Ureter (tissue), 1 donor: ENCODE results near the gene PPP2R2C. TPM values are rescaled to one million over a fixed set of nuclear protein-coding genes. Genes with fewer than 3 reads are reported as not detected.

Experiments used
- DNase-seq: peaks from one replicate; pipeline ENCODE4 v3.0.0-alpha.2; 2020; ENCODE audit warnings: low spot score
- total RNA-seq: library from RNA; stranded (reverse); gene quantifications from one replicate; pipeline ENCODE4 v1.2.4, GENCODE V29; 2023
- donor health status: DM: yes; HTN: yes; CAD: no.

PPP2R2C gene
- total RNA-seq, 1 donor from 2014 or later = 2.8 TPM

DNA sequence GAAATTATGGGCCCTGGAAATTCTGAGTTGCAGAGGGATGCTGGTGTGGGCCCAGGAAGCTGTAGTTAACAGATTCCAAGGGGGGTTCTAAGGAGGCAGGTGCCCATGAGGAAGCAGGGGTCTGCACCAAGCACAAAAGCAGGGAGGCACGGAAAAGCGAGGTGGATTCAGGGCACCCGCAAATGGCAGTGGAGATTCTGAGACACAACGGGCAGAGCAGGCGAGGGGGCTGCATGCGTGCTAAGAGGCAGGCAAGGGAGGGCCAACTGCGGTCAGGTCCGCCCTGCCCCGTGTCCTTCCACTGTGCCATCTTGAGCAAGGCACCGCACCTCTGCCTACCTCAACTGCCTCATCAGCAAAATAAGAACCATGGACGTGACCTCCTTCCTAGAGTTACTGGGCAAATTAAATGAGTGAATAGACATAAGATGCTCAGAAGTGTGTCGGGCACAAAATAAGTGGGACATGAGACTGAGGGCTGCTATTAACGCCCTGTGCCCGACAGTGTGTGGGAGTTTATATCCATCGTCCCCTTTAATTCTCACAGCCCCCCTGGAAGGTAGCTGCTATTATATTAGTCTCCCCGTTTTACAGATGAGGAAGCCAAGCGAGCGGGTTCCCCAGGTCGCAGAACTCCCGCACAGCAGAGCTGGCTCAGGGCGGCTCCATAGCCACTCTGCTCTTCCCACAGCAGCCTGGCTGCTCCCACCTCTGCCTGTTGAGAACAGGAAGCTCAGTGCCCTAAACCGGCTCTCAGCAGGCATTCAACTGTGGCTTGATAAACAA is 67.6 kb downstream of the PPP2R2C start:
- no peak for DNase-seq

DNA sequence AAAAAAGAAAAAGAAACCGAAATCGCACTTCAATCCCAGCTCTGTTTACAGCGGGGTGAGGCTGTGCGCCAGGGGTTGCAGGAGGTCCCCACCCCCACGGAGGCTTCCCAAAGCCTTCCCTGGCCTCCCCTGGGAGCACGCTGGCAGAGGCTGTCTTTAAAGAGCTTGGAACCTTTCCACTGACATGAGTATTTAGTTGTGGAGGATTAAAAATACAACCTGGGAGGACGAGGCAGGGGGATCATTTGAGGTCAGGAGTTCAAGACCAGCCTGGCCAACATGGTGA is 69.1 kb downstream of the PPP2R2C start:
- DNase-seq = no peak

DNA sequence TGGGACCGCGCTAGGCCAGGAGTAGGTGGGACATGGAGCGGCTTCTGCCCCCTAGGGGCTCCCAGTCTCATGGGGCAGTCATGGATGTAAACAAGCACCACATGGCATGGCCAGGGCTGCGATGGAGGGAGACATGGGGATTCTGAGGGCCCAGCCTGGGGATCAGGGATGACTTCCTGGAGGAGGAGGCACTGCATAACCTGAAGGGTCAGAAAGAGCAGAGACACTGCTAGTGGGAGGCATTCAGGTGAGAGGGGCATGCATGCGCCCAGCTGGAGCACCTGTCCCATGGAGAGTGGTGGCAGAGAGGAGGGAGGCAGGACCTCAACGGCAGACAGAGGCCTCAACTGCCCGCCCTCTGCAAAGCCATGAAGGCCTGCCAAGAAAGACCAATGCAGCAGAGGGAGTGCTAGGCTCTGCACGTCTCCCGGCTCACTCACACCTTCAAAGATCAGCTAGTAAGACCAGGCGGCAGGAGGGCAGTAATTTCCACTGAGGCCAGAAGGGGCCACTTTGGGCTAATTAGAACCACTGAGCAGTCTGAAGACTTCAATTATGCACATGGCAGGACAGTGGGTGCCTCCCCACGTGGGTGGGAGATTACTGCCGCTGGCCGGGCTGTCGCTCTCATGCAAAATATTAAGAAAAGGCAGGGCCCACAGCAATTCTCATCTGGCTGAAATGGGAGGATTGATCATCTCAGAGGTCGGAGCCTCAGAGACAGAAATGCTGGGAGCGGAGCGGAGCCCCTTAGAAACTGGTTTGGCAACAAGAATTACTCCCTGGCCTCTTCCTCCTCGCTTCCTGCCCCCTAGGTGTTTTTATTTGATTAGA is 69.6 kb downstream of the PPP2R2C start:
- DNase-seq = no peak

DNA sequence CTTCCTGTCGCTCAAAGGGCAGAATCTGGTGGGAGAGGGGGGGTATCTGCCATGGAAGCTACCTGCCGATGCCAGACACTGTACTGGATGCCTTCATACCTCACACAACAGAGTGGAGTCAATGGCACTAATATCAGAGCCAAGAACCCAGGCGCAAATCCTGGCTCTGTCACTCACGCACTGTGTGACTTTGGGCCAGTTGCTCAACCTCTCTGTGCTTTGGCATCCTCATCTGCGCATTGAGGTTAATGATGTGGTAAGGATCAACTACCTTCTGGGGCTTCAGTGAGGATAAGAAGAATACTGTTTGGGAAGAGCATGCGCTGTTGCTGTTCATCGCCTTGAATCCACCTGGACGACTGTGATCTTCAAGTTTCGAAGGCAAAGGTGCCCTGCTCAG is 70.6 kb downstream of the PPP2R2C start:
- DNase-seq = no peak

DNA sequence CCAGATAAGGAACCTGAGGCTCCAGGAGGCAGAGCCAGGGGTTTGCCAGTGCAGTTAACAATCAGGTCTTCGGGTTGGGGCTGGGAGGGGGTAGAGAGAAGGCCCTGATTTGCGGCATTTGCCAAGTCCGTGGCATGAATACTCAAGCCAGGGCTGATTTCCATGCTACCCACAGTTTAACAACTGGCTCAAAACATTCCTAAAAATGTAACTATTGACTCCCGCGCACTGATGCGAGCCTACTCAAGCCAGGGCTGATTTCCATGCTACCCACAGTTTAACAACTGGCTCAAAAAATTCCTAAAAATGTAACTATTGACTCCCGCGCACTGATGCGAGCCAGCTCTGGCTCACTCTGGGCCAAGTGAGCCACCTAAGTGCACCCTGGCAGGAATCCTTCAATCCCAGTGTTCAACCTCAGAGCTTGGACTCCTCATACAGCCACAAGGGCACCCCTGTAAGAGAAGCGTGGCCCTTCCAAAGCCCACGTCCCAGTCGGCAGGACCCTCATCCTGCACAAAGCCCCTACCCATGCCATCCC is 75.6 kb downstream of the PPP2R2C start:
- no peak for DNase-seq

DNA sequence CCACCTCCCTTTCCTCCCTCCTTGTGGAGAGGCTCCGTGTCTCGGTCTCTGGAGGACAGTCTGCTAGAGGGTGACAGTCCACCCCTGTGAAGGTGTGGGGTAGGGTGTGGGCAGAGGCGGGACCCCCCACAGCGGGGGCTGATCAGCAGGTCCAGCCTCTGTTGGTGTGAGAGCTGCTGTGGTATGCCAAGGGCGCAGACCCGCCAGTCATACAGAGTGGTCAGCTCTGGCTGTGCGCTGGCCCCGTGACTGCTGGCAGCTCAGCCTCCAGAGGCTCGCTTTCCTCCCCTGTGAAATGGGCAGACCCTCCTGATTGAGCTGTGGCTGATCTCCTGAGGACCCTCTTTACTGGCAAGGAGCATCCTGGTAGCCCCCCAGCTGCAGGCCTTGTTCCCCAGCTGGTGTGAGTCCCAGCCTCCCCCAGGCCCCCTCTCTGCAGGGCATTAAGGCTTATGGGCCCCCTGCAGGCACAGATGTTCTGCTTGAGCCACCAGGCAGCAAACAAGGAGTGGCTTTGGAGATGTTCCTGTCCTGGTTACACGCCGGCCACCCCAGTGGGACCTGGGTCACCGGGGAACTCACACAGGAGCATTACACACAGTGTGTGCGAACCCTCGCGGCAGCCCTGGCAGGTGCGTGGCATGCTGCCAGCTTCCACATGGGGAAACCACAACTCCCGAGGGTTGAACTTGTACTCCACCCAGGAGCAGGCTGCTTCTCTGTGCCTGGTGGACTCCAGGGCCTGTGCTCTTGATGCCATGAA is 76.8 kb downstream of the PPP2R2C start:
- DNase-seq = no peak

DNA sequence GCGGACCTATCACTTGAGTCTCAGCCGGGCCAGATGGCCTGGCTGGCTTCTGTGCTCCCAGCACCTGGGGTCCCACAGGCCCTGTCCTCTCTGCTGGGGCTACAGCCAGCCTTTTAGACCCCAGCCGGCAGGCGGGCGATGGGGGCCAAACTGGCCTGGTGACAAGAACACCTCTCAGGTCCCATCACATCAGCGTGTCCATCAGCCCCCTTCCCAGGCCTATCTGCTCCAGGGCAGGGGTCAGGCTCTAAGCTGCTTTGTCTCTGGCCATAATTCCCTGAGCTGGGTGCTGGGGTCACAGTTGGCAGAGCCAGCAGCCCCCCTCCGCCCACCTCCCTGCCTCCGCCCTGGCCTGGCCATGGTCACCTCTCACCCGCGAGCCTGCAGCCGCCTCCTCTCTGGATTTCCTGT is 77.7 kb downstream of the PPP2R2C start:
- no peak for DNase-seq

DNA sequence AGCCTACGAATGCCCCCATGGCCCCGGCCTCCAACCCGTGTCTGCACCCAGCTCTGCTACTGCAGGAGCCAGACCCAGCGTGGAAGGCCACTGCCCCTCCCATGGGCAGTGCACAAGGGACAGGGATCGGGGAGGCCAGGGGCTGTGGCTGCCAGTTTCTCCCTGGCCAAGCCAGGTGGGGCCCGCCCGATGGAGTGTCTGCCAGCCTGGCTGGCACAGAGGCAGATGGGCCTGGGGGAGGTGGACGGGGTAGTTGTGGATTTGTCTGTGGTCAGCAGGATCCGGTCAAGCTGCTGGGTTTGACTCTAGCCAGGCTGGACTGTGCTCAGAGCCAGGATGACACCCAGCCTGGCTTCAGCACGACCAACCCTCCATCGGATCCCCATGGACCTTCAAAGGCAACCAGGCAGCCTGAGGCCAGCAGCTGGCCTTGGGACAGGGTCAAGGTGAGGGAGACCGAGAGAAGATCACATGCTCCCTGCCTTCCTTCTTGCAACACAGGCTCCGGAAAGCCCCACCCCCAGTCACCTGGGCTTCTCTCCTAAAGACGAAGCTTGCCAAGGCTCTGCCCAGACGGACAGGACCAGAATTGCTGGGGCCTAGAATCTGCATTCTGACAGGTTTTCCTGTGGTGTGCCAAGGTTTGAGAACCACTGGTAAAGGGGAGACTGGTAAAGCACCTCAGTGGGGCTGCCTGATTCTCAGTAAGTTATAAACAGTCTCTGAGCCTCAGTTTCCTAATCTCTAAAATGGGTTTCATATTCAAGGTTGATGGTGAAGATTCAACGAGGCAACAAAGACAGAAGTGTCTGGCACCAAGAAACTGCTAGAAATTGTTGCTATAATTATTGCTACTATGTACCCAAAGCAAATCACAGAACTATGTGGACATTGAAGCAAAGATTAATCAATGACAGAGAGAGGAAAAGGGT is 78.6 kb downstream of the PPP2R2C start:
- DNase-seq = no peak

DNA sequence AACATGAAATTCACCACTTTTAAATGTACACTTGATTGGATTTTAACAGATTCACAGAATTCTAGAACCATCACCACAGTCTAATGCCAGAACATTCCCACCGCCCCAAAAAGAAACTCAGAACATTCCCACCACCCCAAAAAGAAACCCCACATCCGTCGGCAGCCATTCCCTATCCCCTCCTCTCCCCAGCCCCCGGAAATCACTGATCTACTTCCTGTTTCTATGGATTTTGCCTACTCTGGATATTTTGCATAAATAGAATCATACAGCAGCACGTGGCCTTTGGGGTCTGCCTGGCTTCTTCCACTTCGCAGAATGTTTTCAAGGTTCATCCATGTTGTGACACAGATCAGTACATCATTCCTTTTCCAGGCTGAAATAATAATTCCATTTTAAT is 79.3 kb downstream of the PPP2R2C start:
- no peak for DNase-seq

DNA sequence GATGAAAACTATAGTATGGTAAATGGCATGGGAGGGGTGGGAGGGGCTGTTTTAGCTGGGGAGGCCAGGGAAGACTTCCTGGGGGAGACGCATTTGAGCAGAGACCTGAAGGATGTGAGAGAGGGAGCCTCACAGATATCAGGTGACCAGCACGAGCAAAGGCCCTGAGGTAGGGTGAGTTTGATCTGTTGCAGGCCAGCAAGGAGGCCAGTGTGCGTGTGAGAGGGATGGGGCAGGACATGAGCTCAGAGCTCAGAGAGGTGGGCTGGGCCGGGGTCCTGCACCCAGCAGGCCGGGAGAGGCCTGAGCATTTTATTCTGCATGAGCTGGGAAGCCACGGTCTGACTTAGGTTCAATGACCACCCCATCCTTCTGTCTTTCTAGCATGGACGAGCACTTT is 80.0 kb downstream of the PPP2R2C start:
- DNase-seq = no peak

DNA sequence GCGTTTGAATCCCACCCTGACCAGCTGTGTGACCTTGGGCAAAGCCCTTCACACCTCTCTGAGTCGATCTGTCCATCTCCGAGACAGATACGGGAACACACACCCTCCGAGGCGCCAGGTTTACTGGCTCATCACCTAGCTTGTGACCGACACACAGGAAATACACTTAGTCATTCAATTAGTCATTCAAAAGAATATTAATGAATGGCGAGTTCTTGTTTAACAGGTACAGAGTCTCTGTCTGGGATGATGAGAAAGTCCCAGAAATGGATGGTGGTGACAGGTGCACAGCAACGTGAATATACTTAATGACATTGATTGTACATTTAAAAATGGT is 80.6 kb downstream of the PPP2R2C start:
- no peak for DNase-seq

DNA sequence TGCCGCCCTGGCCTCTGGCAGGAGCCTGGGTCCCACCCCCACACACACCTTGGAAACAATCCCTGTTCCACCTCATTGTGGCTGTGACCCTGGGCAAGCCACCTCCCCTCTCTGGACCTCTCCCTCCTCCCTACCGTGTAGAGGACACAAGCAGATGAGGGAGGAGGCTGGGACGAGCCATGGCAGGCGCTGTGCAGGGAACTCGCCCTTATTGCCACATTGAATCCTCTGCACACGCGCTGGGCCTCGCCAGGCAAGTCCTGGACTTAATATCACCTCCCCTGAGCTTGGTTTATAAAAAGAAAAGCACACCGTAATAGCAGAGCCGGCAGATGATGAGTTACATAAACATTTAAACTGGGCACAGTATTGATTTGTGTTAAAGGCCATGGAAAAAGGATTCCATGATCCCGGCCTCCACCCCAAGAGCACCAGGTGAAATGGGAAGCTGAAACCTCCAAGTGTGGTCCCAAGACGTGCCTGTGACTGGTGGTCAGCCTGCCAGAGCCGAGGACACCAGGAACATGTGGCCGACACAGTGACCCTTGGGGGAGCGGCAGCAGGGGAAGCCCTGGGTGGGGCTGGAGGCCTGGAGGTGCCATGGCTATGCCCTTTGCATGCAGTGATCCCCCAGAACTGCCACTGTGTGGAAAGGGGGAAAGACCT is 81.1 kb downstream of the PPP2R2C start:
- no peak for DNase-seq

DNA sequence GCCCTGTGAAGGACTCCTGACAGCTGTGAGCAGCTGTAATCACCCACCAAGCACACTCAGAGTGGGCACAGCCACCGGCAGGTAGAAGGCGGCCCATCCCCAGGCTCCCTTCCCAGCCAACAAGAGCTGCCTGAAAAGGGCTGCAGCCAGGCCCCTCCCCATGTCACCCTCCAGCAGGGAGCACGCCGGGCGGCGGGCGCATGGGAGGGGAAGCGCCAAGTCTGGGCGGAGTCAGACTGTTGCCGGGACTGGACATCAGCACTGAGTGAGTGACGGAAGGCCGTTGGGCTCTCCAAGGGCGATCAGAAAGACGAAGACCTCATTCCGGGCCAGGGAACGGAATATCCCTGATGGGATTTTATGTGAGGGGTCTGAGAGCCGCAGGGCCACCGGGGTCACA is 82.1 kb downstream of the PPP2R2C start:
- no peak for DNase-seq

DNA sequence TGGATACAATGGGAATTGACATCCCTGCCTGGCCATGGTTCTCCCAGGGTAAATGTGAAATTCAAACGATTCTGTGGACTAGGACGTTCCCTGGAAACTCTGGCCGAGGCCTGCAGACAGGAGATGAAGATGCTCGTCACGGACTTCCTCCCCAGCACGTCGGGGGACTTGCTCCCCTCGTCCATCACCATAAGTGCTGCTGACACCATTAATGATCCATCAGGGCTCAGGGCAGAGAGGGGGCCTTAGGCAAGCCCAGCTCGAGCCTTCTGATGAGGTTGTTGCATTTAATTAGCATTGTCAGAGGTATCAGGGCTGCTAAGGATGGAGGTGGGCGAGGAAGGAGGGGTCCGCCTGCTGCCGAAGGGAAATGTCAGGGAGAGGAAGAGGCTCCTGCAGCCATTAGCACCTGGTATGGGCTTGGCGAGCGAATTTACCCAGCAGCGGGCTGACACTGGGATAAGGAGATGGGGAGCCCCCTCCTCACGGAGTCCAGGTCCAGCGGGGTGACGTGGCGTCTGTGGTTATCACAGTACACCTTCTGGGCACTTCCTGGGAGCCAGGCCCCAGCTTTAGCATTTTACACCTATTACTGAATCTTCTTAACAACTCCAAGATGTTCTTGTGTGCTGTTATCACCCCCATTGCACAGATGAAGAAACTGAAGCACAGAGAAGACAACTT is 83.1 kb downstream of the PPP2R2C start:
- no peak for DNase-seq

DNA sequence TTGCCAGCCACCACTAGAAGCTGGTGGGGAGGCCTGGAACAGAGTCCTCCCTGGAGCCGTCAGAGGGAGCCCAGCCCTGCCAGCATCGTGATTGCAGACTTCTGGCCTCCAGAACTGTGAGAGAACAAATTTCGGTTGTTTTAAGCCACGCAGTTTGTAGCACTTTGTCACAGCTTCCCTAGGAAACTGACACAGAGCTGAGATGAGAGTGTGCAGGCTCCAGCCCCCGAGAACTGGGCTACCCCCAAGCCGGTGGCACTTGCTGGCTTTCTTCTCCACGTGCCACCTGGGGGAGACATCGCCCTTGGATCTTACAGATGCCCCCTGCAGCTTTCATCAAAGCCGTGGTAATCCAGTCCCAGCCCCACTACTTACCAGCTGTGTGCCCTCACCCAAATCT is 83.7 kb downstream of the PPP2R2C start:
- no peak for DNase-seq

DNA sequence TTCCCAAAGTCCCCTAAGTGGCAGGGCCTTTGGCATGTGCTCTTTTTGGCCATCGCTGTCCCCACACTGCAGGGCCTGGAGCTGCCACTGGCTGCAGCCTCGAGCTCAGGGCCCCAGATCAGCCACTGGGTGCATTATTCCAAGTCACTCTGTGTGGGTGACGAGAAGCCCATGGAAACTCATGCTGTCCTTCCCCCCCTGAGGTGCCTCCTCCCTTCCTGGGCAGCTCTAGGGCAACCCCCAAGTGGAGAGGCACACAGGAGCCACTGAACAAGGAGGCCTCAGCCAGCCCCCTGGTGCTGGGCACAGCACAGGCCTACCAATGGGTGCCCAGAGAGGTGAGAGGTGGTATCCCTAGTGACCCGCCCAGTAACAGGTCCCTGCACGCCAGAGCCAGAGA is 84.5 kb downstream of the PPP2R2C start:
- DNase-seq = no peak

DNA sequence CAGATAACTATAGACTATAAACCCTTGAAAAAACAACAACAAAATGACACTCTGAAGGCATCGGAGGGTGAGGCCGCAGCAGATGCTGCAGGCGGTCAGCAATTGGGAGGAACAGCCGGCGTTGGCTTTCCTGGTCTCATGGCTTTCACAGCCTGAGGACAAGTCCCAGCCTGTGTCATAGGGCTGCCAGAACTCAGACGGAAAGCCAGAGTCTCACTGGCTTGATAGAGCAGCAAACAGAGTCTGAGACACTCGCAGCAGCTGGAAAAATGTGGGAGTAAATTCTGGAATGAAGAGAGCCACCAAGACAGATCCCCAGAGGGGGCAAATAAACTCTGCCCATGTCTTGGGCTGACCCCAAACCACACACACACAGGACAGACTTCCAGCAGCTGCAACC is 86.3 kb downstream of the PPP2R2C start:
- no peak for DNase-seq

DNA sequence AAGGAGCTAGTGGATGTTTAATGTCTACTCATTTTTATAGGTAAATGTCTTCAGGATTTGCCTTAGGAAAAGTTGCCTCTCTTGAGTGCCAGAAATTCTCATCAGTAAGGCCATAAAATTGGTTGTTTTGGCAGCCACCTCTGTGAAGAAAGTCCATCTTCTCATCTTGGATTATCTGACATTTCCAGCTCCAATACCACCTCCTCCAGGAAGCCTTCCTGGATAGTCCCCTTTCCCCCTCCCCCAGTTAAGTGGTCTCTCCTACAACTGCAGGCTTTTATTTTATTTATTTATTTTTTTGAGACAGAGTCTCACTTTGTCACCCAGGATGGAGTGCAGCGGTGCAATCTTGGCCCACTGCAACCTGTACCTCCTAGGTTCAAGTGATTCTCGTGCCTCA is 87.1 kb downstream of the PPP2R2C start:
- no peak for DNase-seq

DNA sequence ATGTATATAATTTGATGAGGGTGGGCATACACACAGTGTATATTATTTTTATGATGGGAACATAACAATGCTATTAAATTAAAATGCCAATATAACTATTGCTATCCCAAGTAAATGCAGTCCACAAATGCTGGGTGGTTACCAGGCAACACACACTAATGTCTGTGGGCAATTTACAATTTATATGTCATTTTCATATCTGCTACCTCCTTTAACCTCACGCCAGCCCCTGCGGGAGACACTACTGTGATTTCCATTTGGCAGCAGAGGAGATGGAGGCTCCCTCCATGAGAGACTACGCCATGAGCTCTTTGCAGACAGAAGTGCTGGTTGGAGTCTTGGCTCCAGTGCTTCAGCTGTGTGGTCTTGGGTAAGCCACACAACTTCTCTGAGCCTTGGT is 87.9 kb downstream of the PPP2R2C start:
- DNase-seq = no peak

DNA sequence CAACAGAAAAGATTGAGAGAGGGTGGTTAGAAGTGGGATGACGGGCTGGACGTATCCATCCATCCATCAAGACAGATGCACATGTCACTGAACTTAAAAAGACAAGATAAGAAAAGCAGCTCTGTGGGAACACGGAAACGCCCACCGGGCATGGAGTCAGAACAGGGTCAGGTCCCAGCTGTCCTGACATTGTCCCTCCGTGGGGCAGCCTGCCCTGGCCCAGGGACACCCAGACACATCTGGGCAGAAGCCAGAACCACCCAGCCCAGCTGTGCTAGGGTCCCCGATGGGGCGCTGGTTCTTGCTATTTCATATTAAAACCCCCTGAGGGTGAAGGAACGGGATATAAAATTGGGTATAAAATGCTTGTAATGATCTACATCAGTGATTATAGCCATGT is 88.5 kb downstream of the PPP2R2C start:
- no peak for DNase-seq
